ENCODE data around the gene LALBA.
"Not testable (repeated sequence)": the region's sequence is repeated elsewhere in the genome, so short reads cannot be mapped to it uniquely, and the experiment has no call there.

Gene LALBA

GRCh38 chr12:48527891-48528670 lies 41.8 kb downstream of the LALBA start:
- DNase-seq (ENCODE audit: low spot score) = no peak

GRCh38 chr12:48525332-48525731 lies 44.5 kb downstream of the LALBA start, which contains the start of gene OR8S1:
TSS of gene OR8S1 (plus strand) at chr12:48525632. CDS start at chr12:48525632, 0 bp downstream.
- no peak for DNase-seq (ENCODE audit: low spot score)

- not testable (repeated sequence) for DNase-seq (ENCODE audit: low spot score)
Measured at GRCh38 chr12:48520381-48520780, 49.5 kb downstream of the LALBA start.
